OCI-LY3 (cell line): ENCODE measurements around the gene TSC1.
"Not testable (repeated sequence)": the region's sequence is repeated elsewhere in the genome, so short reads cannot be mapped to it uniquely, and the experiment has no call there.

Experiments used
- H2AFZ ChIP-seq: fragments of 200-600, 300-600 bp; shearing (Covaris generic); 2 replicates; pipeline ENCODE4 v1.6.0; 2014; ENCODE audit warnings: antibody characterized with exemption, low read depth, low read length
- H3K27ac ChIP-seq: fragments of 200-600, 300-600 bp; sonication (generic); 2 replicates; pipeline ENCODE4 v1.5.1; 2014; ENCODE audit warnings: mild to moderate bottlenecking, low read length, moderate library complexity, mixed read lengths
- H3K27me3 ChIP-seq: fragments of 200-600, 300-600 bp; sonication (generic); 2 replicates; pipeline ENCODE4 v1.6.1; 2014; ENCODE audit warnings: low read depth, low read length, mixed read lengths
- H3K36me3 ChIP-seq: fragments of 200-600, 300-600 bp; sonication (generic); replicated peaks from 2 replicates; pipeline ENCODE3; 2014; ENCODE audit warnings: low read depth, low read length, mixed read lengths
- H3K4me1 ChIP-seq: fragments of 300-600, 200-600 bp; sonication (generic); 2 replicates; pipeline ENCODE4 v1.6.1; 2014; ENCODE audit warnings: low read length, mixed read lengths
- H3K4me2 ChIP-seq: fragments of 200-600, 300-600 bp; sonication (generic); 2 replicates; pipeline ENCODE4 v1.6.1; 2014; ENCODE audit warnings: low read length, mixed read lengths
- H3K4me3 ChIP-seq: fragments of 300-600, 200-600 bp; sonication (generic); 2 replicates; pipeline ENCODE4 v1.5.1; 2014; ENCODE audit warnings: antibody characterized with exemption, mild to moderate bottlenecking, low read length, moderate library complexity
- H3K79me2 ChIP-seq: fragments of 300-600, 200-600 bp; shearing (Covaris generic); 2 replicates; pipeline ENCODE4 v1.6.1; 2014; ENCODE audit warnings: mild to moderate bottlenecking, low read length, mixed read lengths
- H3K9ac ChIP-seq: fragments of 300-600, 200-600 bp; shearing (Covaris generic); 2 replicates; pipeline ENCODE4 v1.6.0; 2014; ENCODE audit warnings: mild to moderate bottlenecking, low read length, moderate library complexity
- H3K9me3 ChIP-seq: fragments of 200-600, 300-600 bp; shearing (Covaris generic); 2 replicates; pipeline ENCODE4 v1.6.1; 2014; ENCODE audit warnings: low read length, mixed read lengths; ENCODE audit not compliant: insufficient read depth
- H4K20me1 ChIP-seq: fragments of 200-600, 300-600 bp; sonication (generic); 2 replicates; pipeline ENCODE4 v1.6.1; 2016; ENCODE audit warnings: low read length, mixed read lengths; ENCODE audit not compliant: insufficient read depth
- EZH2phosphoT487 ChIP-seq: fragments of 200-600 bp; shearing (Covaris generic); IDR thresholded peaks from 2 replicates; pipeline ENCODE4 v1.6.1; 2018; ENCODE audit warnings: antibody characterized with exemption, mixed run types, low read depth
- TF ChIP-seq, protein P1 (sequence below): fragments of 200-600, 300-600 bp; sonication (generic); IDR thresholded peaks from 2 replicates; pipeline ENCODE4 v1.5.1; 2014; ENCODE audit warnings: antibody characterized with exemption, low read length, low read depth

TSC1 gene

DNA sequence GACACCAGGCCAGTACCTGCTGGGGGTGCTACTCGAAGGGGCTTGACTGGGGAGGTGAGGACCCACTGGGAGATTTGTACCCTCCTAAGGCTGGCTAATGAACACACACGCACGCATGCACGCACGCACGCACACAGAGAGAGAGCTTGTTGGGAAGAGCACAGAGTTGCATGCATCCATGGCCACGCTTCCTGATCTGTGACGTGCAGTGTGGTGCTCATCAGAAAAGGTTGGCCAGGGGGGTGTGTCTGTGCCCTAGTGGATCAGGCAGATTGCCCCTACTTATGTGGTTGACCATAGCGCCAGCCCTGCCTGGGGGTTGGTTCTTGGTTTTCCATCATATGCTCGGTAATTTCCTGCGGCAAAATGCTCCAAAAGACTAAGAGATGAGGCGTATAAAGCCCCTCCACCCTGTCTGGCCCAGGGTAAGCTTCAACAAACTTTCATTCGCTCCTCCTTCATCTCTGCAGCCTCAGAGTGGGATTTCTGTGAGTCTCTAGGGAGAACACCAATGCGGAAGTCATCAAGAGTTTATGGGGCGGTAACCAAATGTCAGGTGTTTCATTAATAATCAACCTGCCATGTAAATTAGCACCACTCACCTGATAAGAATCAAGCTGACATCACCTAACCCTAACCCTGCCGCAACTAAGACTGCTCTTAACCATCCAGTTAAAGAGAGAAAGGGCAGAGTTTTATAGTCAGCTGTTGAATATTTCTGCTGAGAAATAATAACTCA is 26.1 kb upstream of the TSC1 start:
- Histone ChIP-seq H3K4me2 (peak overlapping the region; percentile 52), H2AFZ (peak overlapping the region; percentile 86), H3K27me3 (peaks cover 7% of the 10 kb centered on the region), H3K36me3 (no peaks in the 10 kb centered on the region), H4K20me1 (no peaks in the 10 kb centered on the region), H3K9ac (no peak overlapping the region), H3K9me3 (no peaks in the 10 kb centered on the region), H3K79me2 (no peaks in the 10 kb centered on the region), H3K4me3 (0 out of 2 replicates have a peak overlapping the region, but pooled peaks have one; percentile 27), H3K27ac (no peak overlapping the region), H3K4me1 (peaks cover 12% of the 10 kb centered on the region)
- TF ChIP-seq EZH2phosphoT487 = no peak
- TF ChIP-seq, protein P1, sequence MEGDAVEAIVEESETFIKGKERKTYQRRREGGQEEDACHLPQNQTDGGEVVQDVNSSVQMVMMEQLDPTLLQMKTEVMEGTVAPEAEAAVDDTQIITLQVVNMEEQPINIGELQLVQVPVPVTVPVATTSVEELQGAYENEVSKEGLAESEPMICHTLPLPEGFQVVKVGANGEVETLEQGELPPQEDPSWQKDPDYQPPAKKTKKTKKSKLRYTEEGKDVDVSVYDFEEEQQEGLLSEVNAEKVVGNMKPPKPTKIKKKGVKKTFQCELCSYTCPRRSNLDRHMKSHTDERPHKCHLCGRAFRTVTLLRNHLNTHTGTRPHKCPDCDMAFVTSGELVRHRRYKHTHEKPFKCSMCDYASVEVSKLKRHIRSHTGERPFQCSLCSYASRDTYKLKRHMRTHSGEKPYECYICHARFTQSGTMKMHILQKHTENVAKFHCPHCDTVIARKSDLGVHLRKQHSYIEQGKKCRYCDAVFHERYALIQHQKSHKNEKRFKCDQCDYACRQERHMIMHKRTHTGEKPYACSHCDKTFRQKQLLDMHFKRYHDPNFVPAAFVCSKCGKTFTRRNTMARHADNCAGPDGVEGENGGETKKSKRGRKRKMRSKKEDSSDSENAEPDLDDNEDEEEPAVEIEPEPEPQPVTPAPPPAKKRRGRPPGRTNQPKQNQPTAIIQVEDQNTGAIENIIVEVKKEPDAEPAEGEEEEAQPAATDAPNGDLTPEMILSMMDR = no peak

DNA sequence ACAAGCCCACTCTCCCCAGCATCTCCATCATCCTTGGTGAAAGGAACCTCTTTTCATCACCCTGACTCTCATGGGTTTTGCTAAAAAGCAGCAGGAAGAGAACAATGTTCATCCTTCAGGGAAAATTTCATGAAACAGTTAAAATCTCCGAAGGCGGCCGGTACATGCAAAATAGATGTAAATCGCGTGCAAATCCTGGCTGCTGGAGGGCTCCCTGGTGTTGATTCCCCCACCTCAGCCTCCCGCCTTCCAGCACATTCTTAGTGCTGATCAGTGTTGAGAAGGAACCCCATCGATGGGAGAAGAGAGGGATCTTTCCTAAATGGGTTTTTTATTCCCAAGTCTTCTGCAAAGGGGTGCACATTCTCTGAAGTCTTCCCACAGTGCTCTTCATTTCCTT is 25.4 kb upstream of the TSC1 start:
- Histone ChIP-seq H2AFZ (no peak overlapping the region), H3K27ac (no peak overlapping the region), H3K4me3 (no peak overlapping the region), H3K4me2 (no peak overlapping the region), H3K9me3 (no peaks in the 10 kb centered on the region), H3K27me3 (peaks cover 3% of the 10 kb centered on the region), H3K9ac (no peak overlapping the region), H3K36me3 (no peaks in the 10 kb centered on the region), H3K79me2 (no peaks in the 10 kb centered on the region), H3K4me1 (peaks cover 12% of the 10 kb centered on the region), H4K20me1 (no peaks in the 10 kb centered on the region)
- no peak for TF ChIP-seq EZH2phosphoT487
- TF ChIP-seq, protein P1 = no peak

DNA sequence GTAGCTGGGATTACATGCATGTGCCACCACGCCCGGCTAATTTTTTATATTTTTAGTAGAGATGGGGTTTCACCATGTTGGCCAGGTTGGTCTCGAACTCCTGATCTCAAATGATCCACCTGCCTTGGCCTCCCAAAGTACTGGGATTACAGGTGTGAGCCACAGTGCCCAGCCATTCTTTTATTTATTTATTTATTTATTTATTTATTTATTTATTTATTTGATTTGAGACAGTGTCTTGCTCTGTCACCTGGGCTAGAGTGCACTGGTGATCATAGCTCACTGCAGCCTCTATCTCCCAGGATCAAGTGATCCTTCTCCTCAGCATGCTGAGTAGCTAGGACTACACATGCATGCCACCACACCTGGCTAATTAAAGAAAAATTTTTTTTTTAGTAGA is 23.5 kb upstream of the TSC1 start:
- H3K27ac ChIP-seq, H3K79me2 ChIP-seq, H3K9me3 ChIP-seq, H3K9ac ChIP-seq, H2AFZ ChIP-seq, H4K20me1 ChIP-seq, H3K27me3 ChIP-seq, H3K4me2 ChIP-seq, H3K36me3 ChIP-seq, H3K4me3 ChIP-seq: not testable (repeated sequence)
- H3K4me1 ChIP-seq = peaks cover 12% of the 10 kb centered on the region

DNA sequence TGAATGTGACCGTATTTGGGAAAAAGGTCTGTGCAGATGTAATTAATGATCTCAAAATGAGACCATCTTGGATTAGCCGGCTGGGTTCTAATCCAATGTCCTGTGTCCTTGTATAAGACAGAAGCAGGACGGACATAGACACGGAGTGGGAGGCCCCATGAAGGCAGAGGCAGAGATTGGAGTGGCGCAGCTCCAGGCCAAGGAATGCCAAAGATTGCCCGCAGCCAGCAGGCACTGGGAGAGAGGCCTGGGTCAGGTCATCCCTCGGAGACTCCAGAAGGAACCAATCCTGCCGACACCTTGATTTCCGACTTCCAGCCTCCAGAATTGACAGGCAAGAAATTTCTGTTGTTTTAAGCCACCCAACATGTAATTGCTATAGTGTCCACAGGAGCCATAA is 21.1 kb upstream of the TSC1 start:
- no peak for TF ChIP-seq EZH2phosphoT487
- TF ChIP-seq, protein P1 = no peak

More for the DNA sequence above, 21.1 kb upstream of the TSC1 start:
- Histone ChIP-seq H3K4me1 (peaks cover 4% of the 10 kb centered on the region), H3K4me2 (no peak overlapping the region), H3K27me3 (no peaks in the 10 kb centered on the region; the same call in 1 of the 2 replicates), H4K20me1 (no peaks in the 10 kb centered on the region), H3K27ac (no peak overlapping the region), H2AFZ (no peak overlapping the region), H3K36me3 (no peaks in the 10 kb centered on the region), H3K79me2 (no peaks in the 10 kb centered on the region), H3K4me3 (no peak overlapping the region), H3K9ac (no peak overlapping the region), H3K9me3 (no peaks in the 10 kb centered on the region)
